T-helper 2 cell treated with Interferon-gamma antibody and Interleukin-4, amounts not matched to agents 5 μg/mL and 100 μg/mL, for 36 hours (primary cell): ENCODE measurements around the gene ZCCHC10.
"Not testable (repeated sequence)": the region's sequence is repeated elsewhere in the genome, so short reads cannot be mapped to it uniquely, and the experiment has no call there.

Experiments used
- DNase-seq: peaks from one replicate; pipeline ENCODE4 v3.0.0; 2021; ENCODE audit warnings: low spot score
- H3K27ac Mint-ChIP-seq: one replicate; pipeline ENCODE4 v1.8.0; 2021; ENCODE audit warnings: mild to moderate bottlenecking, mixed read lengths
- H3K27me3 Mint-ChIP-seq: one replicate; pipeline ENCODE4 v1.8.0; 2021; ENCODE audit warnings: low read depth, mixed read lengths
- H3K36me3 Mint-ChIP-seq: one replicate; pipeline ENCODE4 v1.8.0; 2021; ENCODE audit warnings: low read depth, mixed read lengths
- H3K4me1 Mint-ChIP-seq: one replicate; pipeline ENCODE4 v1.8.0; 2021; ENCODE audit warnings: low read depth, mixed read lengths
- H3K4me3 Mint-ChIP-seq: one replicate; pipeline ENCODE4 v1.8.0; 2022; ENCODE audit warnings: mild to moderate bottlenecking, moderate library complexity, mixed read lengths
- H3K9me3 Mint-ChIP-seq: one replicate; pipeline ENCODE4 v1.8.0; 2021; ENCODE audit warnings: mixed read lengths

Gene ZCCHC10

GRCh38 chr5:133030343-133031005 lies 4.1 kb upstream of the ZCCHC10 start:
- Mint-ChIP-seq H3K27ac (no peak overlapping the region), H3K4me1 (peaks cover 10% of the 10 kb centered on the region), H3K36me3 (peaks cover 3% of the 10 kb centered on the region), H3K9me3 (no peaks in the 10 kb centered on the region), H3K27me3 (peaks cover 4% of the 10 kb centered on the region), H3K4me3 (no peak overlapping the region)
- no peak for DNase-seq

GRCh38 chr5:133029416-133029815 lies 3.1 kb upstream of the ZCCHC10 start:
- no peaks in the 10 kb centered on the region for H3K9me3 Mint-ChIP-seq
- H3K27ac Mint-ChIP-seq: no peak overlapping the region
- DNase-seq: no peak
- H3K36me3 Mint-ChIP-seq: peaks cover 3% of the 10 kb centered on the region
- peaks cover 12% of the 10 kb centered on the region for H3K4me1 Mint-ChIP-seq
- H3K4me3 Mint-ChIP-seq: no peak overlapping the region
- H3K27me3 Mint-ChIP-seq: peaks cover 4% of the 10 kb centered on the region

GRCh38 chr5:133026664-133027153 lies 360 bp upstream of the ZCCHC10 start:
- Mint-ChIP-seq H3K4me3 (peak overlapping the region; percentile 86), H3K27me3 (peaks cover 3% of the 10 kb centered on the region), H3K27ac (peak overlapping the region; percentile 55), H3K9me3 (no peaks in the 10 kb centered on the region), H3K36me3 (peaks cover 8% of the 10 kb centered on the region), H3K4me1 (peaks cover 10% of the 10 kb centered on the region)
- DNase-seq: no peak

GRCh38 chr5:133019471-133019870 lies 6.9 kb downstream of the ZCCHC10 start:
- H3K4me1 Mint-ChIP-seq, DNase-seq, H3K27me3 Mint-ChIP-seq, H3K4me3 Mint-ChIP-seq, H3K27ac Mint-ChIP-seq, H3K9me3 Mint-ChIP-seq: not testable (repeated sequence)
- peaks cover 19% of the 10 kb centered on the region for H3K36me3 Mint-ChIP-seq

- Mint-ChIP-seq H3K9me3 (no peaks in the 10 kb centered on the region), H3K27me3 (no peaks in the 10 kb centered on the region), H3K4me1 (no peaks in the 10 kb centered on the region), H3K4me3 (no peak overlapping the region), H3K36me3 (peaks cover 18% of the 10 kb centered on the region), H3K27ac (no peak overlapping the region)
- no peak for DNase-seq
These were observed 8.4 kb downstream of the ZCCHC10 start for GRCh38 chr5:133017964-133018363.

GRCh38 chr5:133015466-133015865 lies 10.9 kb downstream of the ZCCHC10 start:
- H3K27me3 Mint-ChIP-seq: no peaks in the 10 kb centered on the region

GRCh38 chr5:133008455-133008854 lies 17.9 kb downstream of the ZCCHC10 start:
- H3K4me1 Mint-ChIP-seq, H3K27ac Mint-ChIP-seq, H3K9me3 Mint-ChIP-seq, H3K4me3 Mint-ChIP-seq, DNase-seq, H3K27me3 Mint-ChIP-seq: not testable (repeated sequence)
- H3K36me3 Mint-ChIP-seq: peaks cover 19% of the 10 kb centered on the region

More at GRCh38 chr5:133015466-133015865, 10.9 kb downstream of the ZCCHC10 start:
- Mint-ChIP-seq H3K27ac (no peak overlapping the region), H3K4me1 (no peaks in the 10 kb centered on the region), H3K36me3 (peaks cover 21% of the 10 kb centered on the region), H3K4me3 (no peak overlapping the region), H3K9me3 (no peaks in the 10 kb centered on the region)
- no peak for DNase-seq

- Mint-ChIP-seq H3K4me1 (peaks cover 1% of the 10 kb centered on the region), H3K4me3 (no peak overlapping the region), H3K27ac (no peak overlapping the region), H3K36me3 (peaks cover 22% of the 10 kb centered on the region), H3K9me3 (no peaks in the 10 kb centered on the region), H3K27me3 (no peaks in the 10 kb centered on the region)
- DNase-seq: no peak
These were observed 19.7 kb downstream of the ZCCHC10 start for GRCh38 chr5:133006653-133007052.

GRCh38 chr5:132999246-132999645 lies 27.1 kb downstream of the ZCCHC10 start:
- Mint-ChIP-seq H3K27ac (no peak overlapping the region), H3K27me3 (no peaks in the 10 kb centered on the region), H3K4me1 (no peaks in the 10 kb centered on the region), H3K9me3 (no peaks in the 10 kb centered on the region), H3K36me3 (peaks cover 16% of the 10 kb centered on the region), H3K4me3 (no peak overlapping the region)
- no peak for DNase-seq

GRCh38 chr5:132998556-132998955 lies 27.8 kb downstream of the ZCCHC10 start:
- Mint-ChIP-seq H3K27me3 (no peaks in the 10 kb centered on the region), H3K4me3 (no peak overlapping the region), H3K9me3 (no peaks in the 10 kb centered on the region), H3K27ac (no peak overlapping the region), H3K36me3 (peaks cover 16% of the 10 kb centered on the region), H3K4me1 (no peaks in the 10 kb centered on the region)
- no peak for DNase-seq

GRCh38 chr5:132996307-132996706 lies 30.0 kb downstream of the ZCCHC10 start:
- no peak overlapping the region for H3K4me3 Mint-ChIP-seq
- H3K36me3 Mint-ChIP-seq: peaks cover 7% of the 10 kb centered on the region
- H3K27me3 Mint-ChIP-seq: no peaks in the 10 kb centered on the region
- no peak overlapping the region for H3K27ac Mint-ChIP-seq
- no peaks in the 10 kb centered on the region for H3K9me3 Mint-ChIP-seq
- no peak for DNase-seq
- H3K4me1 Mint-ChIP-seq: no peaks in the 10 kb centered on the region

GRCh38 chr5:132987531-132988408 lies 38.6 kb downstream of the ZCCHC10 start:
- no peak for DNase-seq
- no peak overlapping the region for H3K27ac Mint-ChIP-seq

GRCh38 chr5:132982971-132983370 lies 43.4 kb downstream of the ZCCHC10 start:
- H3K9me3 Mint-ChIP-seq, H3K4me3 Mint-ChIP-seq, H3K36me3 Mint-ChIP-seq, H3K4me1 Mint-ChIP-seq, H3K27ac Mint-ChIP-seq, H3K27me3 Mint-ChIP-seq, DNase-seq: not testable (repeated sequence)

More at GRCh38 chr5:132987531-132988408, 38.6 kb downstream of the ZCCHC10 start:
- H3K27me3 Mint-ChIP-seq: peaks cover 2% of the 10 kb centered on the region
- H3K9me3 Mint-ChIP-seq: no peaks in the 10 kb centered on the region
- no peak overlapping the region for H3K4me3 Mint-ChIP-seq
- no peaks in the 10 kb centered on the region for H3K4me1 Mint-ChIP-seq
- H3K36me3 Mint-ChIP-seq: no peaks in the 10 kb centered on the region

GRCh38 chr5:132981288-132981687 lies 45.1 kb downstream of the ZCCHC10 start:
- Mint-ChIP-seq H3K4me1 (no peaks in the 10 kb centered on the region), H3K27me3 (peaks cover 6% of the 10 kb centered on the region), H3K9me3 (peaks cover 9% of the 10 kb centered on the region), H3K36me3 (no peaks in the 10 kb centered on the region), H3K4me3 (no peak overlapping the region), H3K27ac (no peak overlapping the region)
- no peak for DNase-seq
